GM12892 (cell line): ENCODE results near the gene TSPAN15. TPM values are rescaled to one million over a fixed set of nuclear protein-coding genes. Genes with fewer than 3 reads are reported as not detected.

Source experiments
- DNase-seq: peaks from one replicate; pipeline ENCODE4 v3.0.0; 2011; ENCODE audit not compliant: insufficient read length
- FAIRE-seq: peaks from 2 replicates; lab custom pipeline; 2011; peaks lifted over from hg19 to GRCh38; lab: Jason Lieb, UNC
- POLR2A ChIP-seq: IDR thresholded peaks from 2 replicates; pipeline ENCODE4 v1.6.1; 2011; ENCODE audit warnings: low read depth, low read length, control low read depth
- POLR2AphosphoS5 ChIP-seq: IDR thresholded peaks from 2 replicates; pipeline ENCODE4 v1.6.1; 2011; ENCODE audit warnings: low read depth, low read length, control low read depth
- TAF1 ChIP-seq: IDR thresholded peaks from 2 replicates; pipeline ENCODE4 v1.6.1; 2011; ENCODE audit warnings: low read depth, mild to moderate bottlenecking, control low read depth, low read length, borderline replicate concordance
- polyA plus RNA-seq: library from polyadenylated mRNA; unstranded; fragments of >200 nt; gene quantifications from one replicate; pipeline ENCODE4 v1.2.1, GENCODE V29; 2012; ENCODE audit warnings: missing spikeins, inconsistent platforms; ENCODE audit not compliant: missing spikeins

TSPAN15 gene
- polyA plus RNA-seq: 2.2 TPM

DNA sequence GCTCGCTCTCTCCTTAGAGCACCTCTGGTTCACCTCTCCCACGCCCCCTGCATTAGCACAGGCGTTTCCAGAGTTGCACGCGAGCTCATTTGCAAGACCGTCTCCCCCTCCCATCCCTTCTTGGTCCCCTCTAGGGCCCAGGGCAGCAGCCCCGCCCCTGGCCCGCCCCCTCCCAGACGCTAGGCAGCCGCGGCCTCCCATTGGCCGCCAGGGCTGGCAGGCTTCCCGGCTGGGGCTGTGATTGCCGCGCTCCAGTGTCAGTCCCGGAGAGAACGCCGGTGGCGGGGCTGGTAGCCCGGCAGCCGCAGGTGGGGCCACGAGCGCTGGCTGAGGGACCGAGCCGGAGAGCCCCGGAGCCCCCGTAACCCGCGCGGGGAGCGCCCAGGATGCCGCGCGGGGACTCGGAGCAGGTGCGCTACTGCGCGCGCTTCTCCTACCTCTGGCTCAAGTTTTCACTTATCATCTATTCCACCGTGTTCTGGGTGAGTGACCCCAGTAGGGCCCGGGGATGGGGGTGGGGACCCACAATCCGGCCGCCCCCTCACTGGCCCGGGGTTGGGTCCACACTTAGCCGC is at the start of gene TSPAN15:
Gene TSPAN15 (plus strand): TSS at position 257 of the 575 bp plus-strand sequence. CDS start 130 bp downstream, at position 387.
- DNase-seq: peak; percentile 69
- no peak for FAIRE-seq
- no peak for TF ChIP-seq POLR2AphosphoS5
- no peak for TF ChIP-seq TAF1
- TF ChIP-seq POLR2A: no peak

DNA sequence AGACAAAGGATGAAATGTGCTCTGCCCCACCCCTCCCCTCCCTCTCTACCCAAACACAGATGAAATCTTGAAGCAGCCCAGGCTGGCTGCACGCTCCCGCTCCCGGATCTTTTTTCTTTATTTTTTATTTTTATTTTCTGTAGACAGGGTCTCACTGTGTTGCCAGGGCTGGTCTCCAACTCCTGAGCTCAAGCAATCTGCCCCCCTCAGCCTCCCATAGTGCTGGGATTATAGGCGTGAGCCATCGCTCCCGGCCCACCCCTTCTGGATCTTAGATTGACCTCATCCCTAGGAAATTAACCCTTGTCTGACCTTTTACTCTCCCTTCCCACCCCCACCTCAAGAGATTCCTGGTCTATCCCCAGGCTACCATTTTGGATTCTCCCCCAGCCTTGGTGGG is 48.9 kb upstream of the TSPAN15 start:
- DNase-seq (no peak), FAIRE-seq (no peak)
- no peak for TF ChIP-seq POLR2AphosphoS5
- TF ChIP-seq POLR2A: no peak
- TF ChIP-seq TAF1: no peak

DNA sequence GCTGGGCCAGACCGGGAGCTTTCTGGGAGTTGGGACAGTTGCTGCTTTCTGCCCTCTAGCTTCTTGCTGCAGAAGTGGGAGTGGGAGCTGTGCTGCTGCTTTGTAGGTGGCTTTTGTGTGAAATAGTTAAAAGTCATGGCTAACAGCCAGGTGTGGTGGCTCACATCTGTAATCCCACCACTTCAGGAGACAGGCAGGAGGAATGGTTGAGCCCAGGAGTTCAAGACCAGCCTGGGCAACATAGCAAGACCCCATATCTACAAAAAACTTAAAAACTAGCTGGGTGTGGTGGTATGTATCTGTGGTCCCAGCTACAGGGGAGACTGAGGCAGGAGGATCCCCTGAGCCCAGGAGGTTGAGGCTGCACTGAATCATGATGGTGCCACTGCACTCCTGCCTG is 48.2 kb upstream of the TSPAN15 start:
- TF ChIP-seq POLR2AphosphoS5: no peak
- no peak for TF ChIP-seq TAF1
- no peak for TF ChIP-seq POLR2A
- no peak for FAIRE-seq
- no peak for DNase-seq

DNA sequence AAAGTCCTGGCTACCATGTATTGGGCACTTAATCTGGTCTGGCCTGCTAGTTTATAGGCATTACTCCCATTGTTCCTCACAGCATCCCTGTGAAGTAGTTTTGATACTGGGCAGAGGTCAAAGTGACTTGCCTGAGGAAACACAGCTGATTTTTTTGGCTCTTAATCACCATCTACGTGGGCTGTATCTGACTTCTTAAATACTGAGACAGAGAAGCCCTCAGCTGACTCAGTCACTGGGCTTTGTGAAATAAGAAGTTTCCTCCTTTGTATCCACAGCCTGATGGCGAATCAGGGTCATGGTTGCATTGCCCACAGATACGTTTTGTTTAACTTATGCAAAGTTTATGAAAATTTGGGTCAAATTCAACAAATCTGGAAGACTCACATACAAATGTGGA is 47.7 kb upstream of the TSPAN15 start:
- DNase-seq: no peak
- no peak for TF ChIP-seq POLR2AphosphoS5
- TF ChIP-seq POLR2A: no peak
- no peak for TF ChIP-seq TAF1
- FAIRE-seq: no peak

DNA sequence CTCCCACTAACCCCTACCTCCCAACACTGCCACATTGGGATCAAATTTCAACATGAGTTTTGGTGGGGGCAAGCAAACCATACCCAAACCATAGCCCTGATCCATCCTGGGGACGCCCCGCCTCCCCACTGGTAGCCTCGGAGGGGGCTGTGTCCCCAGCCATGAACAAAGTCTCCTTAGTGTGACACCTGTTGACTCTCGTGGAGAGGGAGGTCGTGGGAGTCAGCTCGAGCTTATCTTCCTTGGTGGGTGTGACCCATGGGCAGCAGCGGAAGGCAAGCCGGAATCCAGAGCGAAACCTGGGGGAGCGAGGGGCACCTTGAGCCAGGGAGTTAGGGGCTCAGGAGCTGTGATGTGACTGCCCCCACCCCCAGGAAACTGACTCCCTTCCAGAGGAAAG is 46.5 kb upstream of the TSPAN15 start:
- TF ChIP-seq TAF1: no peak
- TF ChIP-seq POLR2AphosphoS5: no peak
- no peak for TF ChIP-seq POLR2A

DNA sequence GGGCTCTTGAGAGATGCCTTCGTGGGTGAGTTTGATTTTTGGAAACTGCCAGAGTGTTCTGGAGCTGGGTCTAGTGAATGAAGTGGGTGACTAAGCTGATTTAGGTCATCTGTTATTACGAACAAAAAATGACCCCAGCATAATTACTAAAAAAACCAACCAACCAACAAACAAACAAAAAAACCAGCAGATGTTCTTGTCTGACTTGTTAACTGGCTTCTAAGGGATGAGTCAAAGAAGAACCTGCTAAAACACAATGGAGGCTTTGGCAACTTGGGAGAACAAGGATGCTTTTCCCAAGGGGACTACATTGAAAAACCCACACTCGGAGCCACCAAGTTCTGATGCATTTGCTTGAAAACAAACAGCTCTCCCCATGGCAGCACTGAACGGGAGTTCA is 46.0 kb upstream of the TSPAN15 start:
- DNase-seq (no peak), FAIRE-seq (no peak)
- TF ChIP-seq TAF1: no peak
- no peak for TF ChIP-seq POLR2AphosphoS5
- no peak for TF ChIP-seq POLR2A

More for the DNA sequence above, 46.5 kb upstream of the TSPAN15 start:
- DNase-seq (no peak), FAIRE-seq (no peak)

DNA sequence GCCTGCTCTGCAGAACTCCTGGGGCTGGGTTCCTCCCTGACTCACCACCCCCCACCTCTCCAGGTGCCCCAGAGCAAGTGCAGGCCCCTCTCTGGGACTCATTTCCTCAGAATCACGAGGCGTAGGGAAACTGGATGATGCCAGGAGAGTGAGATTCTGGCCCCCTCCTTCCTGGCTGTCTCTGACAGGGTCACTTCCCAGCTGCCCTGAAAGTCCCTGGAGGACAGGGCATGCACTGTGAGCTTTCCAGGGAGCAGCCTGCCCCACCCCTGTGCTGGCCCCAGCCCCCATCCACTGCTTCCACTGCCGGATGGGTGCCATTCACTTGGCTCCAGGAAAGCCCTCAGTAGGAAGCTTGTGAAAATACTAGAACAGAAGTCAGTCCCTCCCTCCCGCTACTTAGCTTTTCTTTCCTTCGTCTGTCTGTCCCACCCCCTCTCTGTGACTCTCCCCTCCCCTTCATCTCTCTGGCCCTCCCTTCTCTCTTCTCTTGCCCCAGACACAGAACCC is 44.9 kb upstream of the TSPAN15 start:
- FAIRE-seq (no peak), DNase-seq (no peak)
- TF ChIP-seq POLR2AphosphoS5 (no peak), POLR2A (no peak), TAF1 (no peak)

DNA sequence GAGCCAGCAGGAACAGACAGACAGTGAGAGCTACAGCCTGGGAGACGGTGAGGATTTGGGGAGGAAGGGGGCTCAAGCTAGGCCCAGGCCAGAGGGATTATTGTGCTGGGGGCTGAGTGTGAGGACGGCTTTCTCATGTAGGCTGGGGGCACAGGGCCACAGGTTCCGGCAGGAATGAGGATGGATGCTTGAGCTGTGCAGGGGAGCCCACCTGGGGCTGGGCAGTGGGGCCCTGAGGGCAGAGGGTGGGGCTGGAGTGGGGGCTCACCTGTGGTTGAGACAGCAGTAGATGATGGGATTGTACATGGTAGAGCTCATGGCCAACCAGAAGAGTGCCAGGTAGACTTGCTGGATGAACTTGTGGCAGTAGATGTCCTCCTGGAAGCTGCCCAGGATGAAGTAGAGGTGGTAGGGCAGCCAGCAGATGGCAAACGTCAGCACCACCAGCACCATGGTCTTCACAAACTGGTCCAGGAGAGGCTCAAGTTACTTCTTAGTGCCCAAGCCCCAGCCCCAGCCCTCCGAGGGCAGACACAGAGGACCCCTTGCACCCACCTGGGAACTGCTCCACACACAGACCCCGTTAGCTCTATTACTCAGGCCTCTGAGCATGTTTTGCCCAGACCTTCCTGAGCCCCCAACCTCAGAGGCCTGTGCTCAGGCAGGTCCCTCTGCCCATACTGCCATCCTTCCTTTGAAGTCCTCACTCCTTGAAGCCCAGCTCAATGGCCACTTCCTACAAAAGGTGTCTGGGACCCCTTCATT is 44.3 kb upstream of the TSPAN15 start:
- DNase-seq: no peak
- no peak for FAIRE-seq
- TF ChIP-seq POLR2AphosphoS5: no peak
- TF ChIP-seq TAF1: no peak
- TF ChIP-seq POLR2A: no peak

DNA sequence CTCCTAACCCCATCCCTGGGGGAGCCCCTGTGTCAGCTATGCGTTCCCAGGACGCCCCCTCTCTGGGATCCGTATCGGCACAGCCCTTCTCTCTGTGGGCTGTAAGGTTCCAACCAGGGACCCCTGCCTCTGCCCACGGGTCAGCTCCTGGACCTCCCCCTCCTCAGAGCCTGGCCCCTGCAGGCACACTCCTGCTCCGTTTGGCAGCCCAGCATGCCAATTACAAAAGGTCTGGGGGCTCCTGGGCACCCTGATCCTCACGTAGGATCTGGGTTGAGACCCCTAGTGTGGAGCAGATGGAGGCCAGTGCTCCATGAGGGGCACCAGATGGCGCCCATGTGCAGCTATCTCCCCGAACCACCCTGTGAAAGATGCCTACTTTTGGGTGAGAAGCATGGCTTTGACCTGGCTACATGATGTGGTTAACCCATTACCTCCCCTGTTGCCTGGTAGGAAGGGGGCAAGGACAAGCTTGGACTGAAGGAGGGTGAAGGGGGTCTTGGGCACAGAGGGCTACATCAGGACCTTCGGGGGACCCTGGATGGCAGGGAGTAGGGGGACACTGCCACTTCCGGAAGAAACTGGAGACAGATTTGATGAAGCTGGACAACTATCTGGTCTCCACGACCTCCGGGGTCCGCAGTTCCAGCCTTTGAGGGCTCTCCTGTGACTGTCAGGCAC is 43.5 kb upstream of the TSPAN15 start:
- FAIRE-seq: peak; percentile 54
- TF ChIP-seq TAF1: no peak
- no peak for TF ChIP-seq POLR2AphosphoS5
- TF ChIP-seq POLR2A: no peak
- no peak for DNase-seq

DNA sequence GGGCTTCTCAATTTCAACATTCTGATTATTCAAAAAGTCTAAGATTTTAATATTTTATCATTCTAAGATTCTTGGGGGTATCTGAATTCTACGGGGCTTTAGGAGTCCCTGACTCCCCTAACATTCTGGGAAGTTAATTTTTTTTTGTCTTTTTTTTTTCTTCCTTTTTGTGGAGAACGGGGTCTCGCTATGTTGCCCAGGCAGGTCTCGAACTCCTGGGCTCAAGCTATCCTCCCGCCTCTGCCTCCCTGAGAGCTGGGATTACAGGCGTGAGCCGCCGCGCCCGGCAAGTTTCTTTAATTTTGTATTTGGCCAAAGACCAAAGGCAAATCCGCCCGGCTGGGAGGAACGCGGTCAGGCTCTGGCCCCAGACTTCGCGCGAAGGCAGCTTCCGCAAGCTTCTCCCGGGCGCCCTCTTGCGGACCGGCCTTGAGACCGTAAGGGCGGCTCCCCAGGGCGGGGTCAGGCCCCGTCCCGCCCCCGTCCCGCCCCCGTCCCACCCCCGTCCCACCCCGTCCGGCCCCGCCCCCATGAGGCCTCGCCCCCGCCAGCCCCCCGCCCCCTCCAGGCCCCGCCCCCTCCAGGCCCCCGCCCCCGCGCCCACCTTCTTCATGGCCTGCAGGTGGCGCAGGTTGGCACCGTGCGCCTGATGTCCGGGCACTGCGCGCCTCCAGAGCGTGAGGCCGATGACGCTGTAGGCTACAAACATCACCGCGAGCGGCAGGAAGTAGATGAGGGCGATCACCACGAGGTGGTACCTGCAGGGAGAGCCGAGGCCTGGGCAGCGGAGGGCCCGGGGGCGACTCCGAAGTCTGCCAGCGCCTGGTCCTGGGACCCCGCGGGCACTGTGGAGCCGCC is 42.7 kb upstream of the TSPAN15 start:
- peak; percentile 89 for FAIRE-seq
- DNase-seq: peak; percentile 92

More for the DNA sequence above, 42.7 kb upstream of the TSPAN15 start:
- no peak for TF ChIP-seq POLR2AphosphoS5
- 0 out of 2 replicates have a peak, but pooled peaks have one; percentile 11 for TF ChIP-seq TAF1
